Endothelial cell of umbilical vein (primary cell): Measurements from ENCODE around the gene MATK. TPM values are rescaled to one million over a fixed set of nuclear protein-coding genes. Genes with fewer than 3 reads are reported as not detected.

Source experiments
- BruUV-seq: library from RNA; stranded (reverse); fragments of 400-500 nt; replicated peaks from 2 replicates; lab custom pipeline; 2021; lab: Mats Ljungman, UMichigan
- CTCF ChIA-PET: fragments of 300-600, 350-600 bp; sonication (Branson Sonifier 250); formaldehyde crosslinking; loops from one replicate; lab custom pipeline; 2021; ENCODE audit warnings: antibody characterized with exemption, inconsistent platforms; lab: Charles Lee
- POLR2A ChIA-PET: fragments of 300-600, 350-600 bp; sonication (Branson Sonifier 250); formaldehyde crosslinking; loops from one replicate; lab custom pipeline; 2021; ENCODE audit warnings: antibody characterized with exemption, inconsistent platforms; lab: Charles Lee
- DNase-seq: peaks from one replicate; pipeline ENCODE4 v3.0.0-alpha.2; 2011; ENCODE audit warnings: low read depth, low spot score
- FAIRE-seq: peaks from 2 replicates; lab custom pipeline; 2011; peaks lifted over from hg19 to GRCh38; lab: Jason Lieb, UNC
- H2AFZ ChIP-seq: 2 replicates; pipeline ENCODE4 v1.6.0; 2012; ENCODE audit warnings: low read depth, low read length, control low read depth, inconsistent platforms
- H3K27ac ChIP-seq: 2 replicates; pipeline ENCODE4 v1.5.1; 2011; ENCODE audit warnings: low read depth, mild to moderate bottlenecking, control low read depth, low read length, moderate library complexity; ENCODE audit not compliant: insufficient read depth
- H3K27me3 ChIP-seq, 2 experiments: 2 replicates each; pipeline versions ENCODE4 v1.6.0 to v1.6.1; 2011; ENCODE audit warnings: low read length in 2 of 2, mixed read lengths in 1 of 2; ENCODE audit not compliant: control insufficient read depth in 2 of 2, insufficient read depth in 2 of 2
- H3K36me3 ChIP-seq, 2 experiments: 2 replicates in 1 of 2; 3 replicates in 1 of 2; pipeline ENCODE4 v1.5.1; 2011; ENCODE audit warnings: low read length in 2 of 2, mild to moderate bottlenecking in 1 of 2, moderate library complexity in 1 of 2; ENCODE audit not compliant: control insufficient read depth in 2 of 2, insufficient read depth in 2 of 2; ENCODE audit errors: extremely low read depth in 1 of 2
- H3K4me1 ChIP-seq: 3 replicates; pipeline ENCODE4 v1.5.1; 2011; ENCODE audit warnings: mild to moderate bottlenecking, low read length; ENCODE audit not compliant: control insufficient read depth, insufficient read depth; ENCODE audit errors: extremely low read depth
- H3K4me2 ChIP-seq: 2 replicates; pipeline ENCODE4 v1.6.1; 2011; ENCODE audit warnings: low read length, control low read depth, mixed read lengths; ENCODE audit not compliant: insufficient read depth
- H3K4me3 ChIP-seq, 3 experiments: fragments of 200-600 bp in 1 of 3; sonication (generic), shearing (Covaris generic) in 1 of 3; replicated peaks in 1 of 3; 2 replicates each; pipeline ENCODE4 v1.5.1; 2011 to 2016; ENCODE audit warnings: control low read depth in 3 of 3, low read length in 3 of 3, mild to moderate bottlenecking in 2 of 3, inconsistent platforms in 1 of 3, low read depth in 1 of 3, moderate library complexity in 1 of 3; ENCODE audit not compliant: insufficient read depth in 1 of 3
- H3K79me2 ChIP-seq: 2 replicates; pipeline ENCODE4 v1.6.0; 2012; ENCODE audit warnings: low read length, inconsistent platforms; ENCODE audit not compliant: control insufficient read depth, insufficient read depth
- H3K9ac ChIP-seq: replicated peaks from 2 replicates; pipeline ENCODE3; 2011; ENCODE audit warnings: low read length, control low read depth; ENCODE audit not compliant: insufficient read depth; ENCODE audit errors: extremely low read depth
- H3K9me1 ChIP-seq: replicated peaks from 3 replicates; pipeline ENCODE4 v1.6.0; 2011; ENCODE audit warnings: mild to moderate bottlenecking, low read length; ENCODE audit not compliant: control insufficient read depth, insufficient read depth; ENCODE audit errors: extremely low read depth
- H3K9me3 ChIP-seq: replicated peaks from 2 replicates; pipeline ENCODE4 v1.5.1; 2012; ENCODE audit warnings: low read length, inconsistent platforms; ENCODE audit not compliant: control insufficient read depth, insufficient read depth
- H4K20me1 ChIP-seq: replicated peaks from 2 replicates; pipeline ENCODE3; 2011; ENCODE audit warnings: mild to moderate bottlenecking, low read length; ENCODE audit not compliant: control insufficient read depth, insufficient read depth; ENCODE audit errors: extremely low read depth
- CTCF ChIP-seq, 2 donors: IDR thresholded peaks; 1 replicate in 1 of 2; 2 replicates in 1 of 2; pipeline ENCODE4 v1.5.1; 2011; ENCODE audit warnings: low read length in 2 of 2, mild to moderate bottlenecking in 2 of 2, moderate library complexity in 2 of 2, control low read depth in 1 of 2, inconsistent platforms in 1 of 2, low read depth in 1 of 2; ENCODE audit not compliant: insufficient read depth in 1 of 2; ENCODE audit errors: extremely low read depth in 1 of 2
- EZH2 ChIP-seq: IDR thresholded peaks from 2 replicates; pipeline ENCODE4 v1.6.1; 2012; ENCODE audit warnings: borderline replicate concordance, low read depth, mild to moderate bottlenecking, moderate library complexity, low read length, inconsistent platforms; ENCODE audit not compliant: severe bottlenecking
- FOS ChIP-seq: IDR thresholded peaks from 2 replicates; pipeline ENCODE4 v1.6.1; 2011; ENCODE audit warnings: mild to moderate bottlenecking, low read length, moderate library complexity, borderline replicate concordance; ENCODE audit not compliant: insufficient read depth
- GATA2 ChIP-seq: IDR thresholded peaks from 2 replicates; pipeline ENCODE4 v1.7.0; 2011; ENCODE audit warnings: low read depth, mild to moderate bottlenecking, moderate library complexity, mixed read lengths, low read length; ENCODE audit not compliant: insufficient read length, insufficient read depth
- JUN ChIP-seq: IDR thresholded peaks from 2 replicates; pipeline ENCODE4 v1.6.1; 2011; ENCODE audit warnings: borderline replicate concordance, low read depth; ENCODE audit not compliant: insufficient read length, insufficient read depth
- MAX ChIP-seq: IDR thresholded peaks from 2 replicates; pipeline ENCODE4 v1.6.1; 2011; ENCODE audit not compliant: insufficient read depth, insufficient read length
- MYC ChIP-seq: IDR thresholded peaks from one replicate; pipeline ENCODE4 v1.6.1; 2011; ENCODE audit warnings: mild to moderate bottlenecking, low read depth, low read length
- POLR2A ChIP-seq: IDR thresholded peaks from 2 replicates; pipeline ENCODE4 v1.6.1; 2012; ENCODE audit warnings: low read depth, mild to moderate bottlenecking, control low read depth, low read length
- POLR2AphosphoS5 ChIP-seq: IDR thresholded peaks from 2 replicates; pipeline ENCODE4 v1.6.1; 2012; ENCODE audit warnings: low read depth, mild to moderate bottlenecking, control low read depth, low read length, moderate library complexity; ENCODE audit not compliant: insufficient read depth
- dilution Hi-C: fragments of 300-500 bp; cut with MboI; formaldehyde crosslinking; loops from one replicate; pipeline ENCODE4 v1.15.0; 2019; ENCODE audit warnings: low sequenced_read_pairs; ENCODE audit not compliant: extremely low pct_ligation_motif_present
- intact Hi-C: fragments of 100-400 bp; cut with micrococcal nuclease; formaldehyde crosslinking; loops from one replicate; pipeline ENCODE4 v1.10.0; 2022
- polyA plus RNA-seq, 4 experiments: library from polyadenylated mRNA; depleted of rRNA in 3 of 4; stranded (reverse) in 3 of 4; unstranded in 1 of 4; fragments of >200 nt; gene quantifications; 2 replicates each; pipeline versions ENCODE4 v1.2.1 to v1.2.3, GENCODE V29; 2011 to 2012; ENCODE audit warnings: missing spikeins in 1 of 4
- total RNA-seq: library from RNA; stranded (reverse); gene quantifications from 2 replicates; pipeline ENCODE4 v1.2.3, GENCODE V29; 2021

The MATK gene
- total and polyA plus RNA-seq, 2 donors (not counting 3 experiments of a cell fraction or from before 2014, with no cell fraction given) = not detected

- FAIRE-seq = peak; percentile 98
- no peaks in the 10 kb centered on the region for H3K27me3 ChIP-seq
- H3K4me3 ChIP-seq = peak within 1 kb of the TSS; percentile 64 to 93 (median 83)
- H3K27ac ChIP-seq = peak within 1 kb of the TSS; percentile 92
- peaks cover 14% of the 10 kb centered on the region for H3K4me1 ChIP-seq
- dilution Hi-C loops = no loop called here
- peak within 1 kb of the TSS; percentile 83 for H3K4me2 ChIP-seq
- peaks cover 2 to 13% of the 10 kb centered on the region in 2 experiments for H3K36me3 ChIP-seq
- BruUV-seq = TSS peak; percentile 80
- DNase-seq = peak; percentile 100
- TF ChIP-seq POLR2A (peak; percentile 74), JUN (no peak), EZH2 (no peak), MAX (no peak), POLR2AphosphoS5 (peak; percentile 88), CTCF (IDR thresholded peaks at IDR 0.05; ENCODE audit: extremely low read depth in 1 of 2, insufficient read depth in 1 of 2, low read depth in 1 of 2, low read length in 2 of 2) (no peak), FOS (no peak), MYC (peak; percentile 46), GATA2 (no peak)
- H3K79me2 ChIP-seq = peaks cover 23% of the 10 kb centered on the region
- no peaks in the 10 kb centered on the region for H3K9me3 ChIP-seq
- H2AFZ ChIP-seq = peak within 1 kb of the TSS; percentile 99
- peak within 1 kb of the TSS; percentile 95 for H3K9ac ChIP-seq
- intact Hi-C loops = loop anchor here (2.0 kb wide), 1 partner anchor 206 kb away; no protein-coding TSS in a partner anchor
- no peaks in the 10 kb centered on the region for H4K20me1 ChIP-seq
- CTCF ChIA-PET = interaction anchor here (0.7 to 3.6 kb wide), 3 partner anchors 8 to 225 kb away, joined by 3 to 19 read pairs (median 3); no protein-coding TSS in a partner anchor
- POLR2A ChIA-PET = interaction anchor here (0.6 to 1.3 kb wide), 2 partner anchors 65 to 223 kb away, joined by 3 read pairs; partner anchors contain the start of gene EEF2
- no peaks in the 10 kb centered on the region for H3K9me1 ChIP-seq
Measured at GRCh38 chr19:3762501-3763459, 23.4 kb downstream of the MATK start, which contains the start of gene MRPL54. Gene MRPL54 (plus strand): TSS chr19:3762682. CDS start chr19:3762701, 19 bp downstream.
